Measurements from ENCODE around the gene KCNMA1.

The KCNMA1 gene

DNA sequence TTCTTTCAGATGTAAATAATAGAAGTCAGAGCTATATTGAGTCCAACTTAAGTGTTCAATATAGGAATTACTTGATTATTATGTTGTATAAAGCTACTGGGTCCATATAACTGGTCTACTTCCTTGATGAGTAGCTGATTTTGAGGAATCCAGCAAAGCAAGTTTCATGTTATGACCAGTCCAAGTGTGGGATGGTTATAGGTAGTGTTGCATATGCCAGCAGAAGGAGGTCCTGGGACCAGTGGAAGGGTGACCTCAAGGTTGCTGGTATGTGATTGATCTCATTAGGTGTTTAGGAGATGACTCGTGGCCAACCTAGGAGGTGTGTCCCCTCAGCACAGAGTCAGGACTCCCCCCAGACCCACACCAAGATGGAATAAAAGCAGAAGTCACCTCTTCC is 551.5 kb downstream of the KCNMA1 start:
- no peak for DNase-seq

DNA sequence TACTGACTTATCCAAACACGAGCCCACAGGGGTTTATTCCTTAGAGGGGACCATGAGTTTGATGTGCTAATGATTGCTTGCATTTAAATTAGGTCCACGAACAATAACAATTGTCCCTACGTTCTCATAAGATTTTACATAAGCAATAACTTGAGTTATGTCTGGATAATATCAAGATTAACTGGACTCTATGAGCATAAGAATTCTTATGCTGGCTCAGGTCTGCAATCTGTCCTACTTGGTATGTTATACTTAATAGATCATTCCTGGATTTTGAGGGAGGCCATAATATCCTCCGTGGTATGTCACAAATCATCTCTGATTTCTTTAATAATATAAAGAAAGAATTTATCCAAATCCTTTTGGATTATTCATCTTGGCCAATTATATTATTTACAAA is 552.3 kb downstream of the KCNMA1 start:
- DNase-seq, result no peak

DNA sequence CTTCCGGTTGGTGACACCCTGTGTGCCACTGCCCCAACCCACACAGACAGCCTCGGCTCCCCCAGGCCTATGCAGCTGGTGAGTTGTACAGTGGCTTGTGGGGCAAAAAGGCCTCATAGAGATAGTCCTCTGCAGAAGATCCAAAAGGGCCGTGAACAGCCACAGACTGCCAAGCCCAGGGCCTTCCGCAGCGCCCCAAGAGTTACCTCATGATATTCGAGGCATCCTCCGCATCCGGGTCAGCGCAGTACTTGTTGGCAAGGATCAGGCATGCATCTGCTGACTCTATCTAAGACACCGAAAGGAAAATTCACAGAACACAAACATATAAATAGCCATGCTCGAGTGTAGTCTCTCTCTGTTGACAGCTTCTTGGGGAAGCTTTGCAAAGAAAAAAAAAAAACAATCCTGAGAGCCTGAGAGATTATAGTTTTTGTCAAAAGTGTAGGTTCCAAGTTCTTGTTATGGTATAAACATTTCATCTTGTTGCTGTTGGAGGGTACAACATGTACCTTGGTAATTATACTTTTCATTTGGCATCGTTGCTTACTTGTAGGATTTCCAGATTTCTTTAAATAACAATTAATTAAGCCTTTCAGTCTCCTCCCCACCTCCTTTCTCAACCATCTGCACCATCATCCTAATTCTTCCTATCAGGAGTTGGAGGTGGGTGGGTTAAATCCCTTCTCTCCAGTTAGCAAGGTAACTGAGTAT is 553.0 kb downstream of the KCNMA1 start:
- DNase-seq, result no peak

DNA sequence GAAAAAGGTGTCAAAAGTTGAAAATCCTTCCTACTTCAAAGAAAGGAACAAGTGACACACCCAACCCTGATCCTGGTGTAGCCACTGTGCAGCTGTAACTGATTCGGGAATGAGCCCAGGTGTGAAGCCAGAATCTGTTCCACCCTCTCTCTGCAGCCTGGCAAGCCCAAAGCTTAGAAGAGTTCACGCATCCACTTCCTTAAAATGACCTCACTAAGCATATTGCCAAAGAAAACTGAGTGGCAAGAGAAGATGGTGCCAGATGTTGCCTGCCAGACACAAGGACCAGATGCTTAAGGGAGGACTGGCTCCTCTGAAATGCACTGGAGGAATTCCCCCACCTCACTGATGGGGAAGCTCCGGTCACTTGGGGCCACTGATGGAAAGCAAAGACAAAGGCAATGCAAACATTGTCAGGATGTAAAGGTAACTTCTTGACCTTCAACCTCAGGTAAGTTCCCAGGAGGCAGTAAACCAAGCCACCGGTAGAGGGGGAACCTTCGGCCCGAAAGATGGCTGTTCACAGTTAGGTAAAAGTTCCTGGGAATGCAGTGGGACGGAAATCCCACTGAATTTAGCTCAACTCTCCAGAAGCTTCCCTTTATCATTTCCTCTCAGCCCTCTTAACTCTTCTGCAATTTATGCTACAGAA is 554.9 kb downstream of the KCNMA1 start:
- DNase-seq, result no peak

DNA sequence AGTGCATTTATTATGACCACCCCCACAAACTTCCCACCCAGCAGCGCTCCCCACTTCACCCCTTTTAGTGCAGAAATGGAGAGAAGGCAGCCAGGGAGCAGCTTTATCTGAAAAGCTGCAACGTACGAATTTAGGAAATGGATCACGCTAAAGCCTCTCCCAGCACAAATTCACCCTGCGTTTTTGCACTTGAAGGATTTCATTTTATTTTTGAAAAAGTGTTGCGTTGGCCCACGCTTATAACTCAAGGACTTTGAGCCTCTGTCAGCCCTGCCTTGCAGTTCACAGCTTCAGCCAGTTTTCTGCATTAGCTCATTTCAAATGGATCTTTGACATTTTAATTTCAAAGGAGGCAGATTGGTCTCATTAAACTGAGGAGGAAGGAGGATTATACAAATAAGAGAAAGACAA is 556.1 kb downstream of the KCNMA1 start:
- DNase-seq, result no peak

DNA sequence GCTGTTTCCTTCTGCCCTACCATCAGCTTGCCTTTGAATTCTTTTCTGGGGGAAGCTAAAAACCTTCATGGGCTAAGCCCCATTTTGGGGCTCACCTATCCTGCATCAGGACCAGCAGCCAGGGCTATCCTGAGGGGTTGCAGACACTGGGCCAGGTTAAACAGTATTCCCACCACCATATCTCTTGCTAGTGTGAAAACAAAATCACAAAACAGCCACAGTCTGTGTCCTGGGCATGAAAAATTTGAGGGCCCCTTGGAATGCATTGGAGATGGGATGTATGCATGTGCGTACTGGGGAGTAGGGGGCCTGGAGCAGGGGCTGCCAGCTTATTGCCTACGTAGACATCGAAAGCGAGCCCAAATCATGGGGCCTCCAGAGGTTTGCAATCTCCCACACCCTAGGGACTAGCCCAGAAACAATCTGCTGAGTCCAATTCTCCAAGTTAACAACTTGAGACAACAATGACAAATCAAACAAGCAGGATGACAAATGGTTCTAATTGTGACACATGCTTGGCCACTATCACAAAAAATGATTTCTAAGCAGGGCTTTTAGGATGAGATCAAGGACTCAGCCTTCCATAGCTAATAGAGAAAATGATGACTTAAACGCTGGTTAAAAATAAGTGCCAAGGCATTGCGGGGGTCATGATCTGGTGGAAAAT is 557.1 kb downstream of the KCNMA1 start:
- no peak for DNase-seq

DNA sequence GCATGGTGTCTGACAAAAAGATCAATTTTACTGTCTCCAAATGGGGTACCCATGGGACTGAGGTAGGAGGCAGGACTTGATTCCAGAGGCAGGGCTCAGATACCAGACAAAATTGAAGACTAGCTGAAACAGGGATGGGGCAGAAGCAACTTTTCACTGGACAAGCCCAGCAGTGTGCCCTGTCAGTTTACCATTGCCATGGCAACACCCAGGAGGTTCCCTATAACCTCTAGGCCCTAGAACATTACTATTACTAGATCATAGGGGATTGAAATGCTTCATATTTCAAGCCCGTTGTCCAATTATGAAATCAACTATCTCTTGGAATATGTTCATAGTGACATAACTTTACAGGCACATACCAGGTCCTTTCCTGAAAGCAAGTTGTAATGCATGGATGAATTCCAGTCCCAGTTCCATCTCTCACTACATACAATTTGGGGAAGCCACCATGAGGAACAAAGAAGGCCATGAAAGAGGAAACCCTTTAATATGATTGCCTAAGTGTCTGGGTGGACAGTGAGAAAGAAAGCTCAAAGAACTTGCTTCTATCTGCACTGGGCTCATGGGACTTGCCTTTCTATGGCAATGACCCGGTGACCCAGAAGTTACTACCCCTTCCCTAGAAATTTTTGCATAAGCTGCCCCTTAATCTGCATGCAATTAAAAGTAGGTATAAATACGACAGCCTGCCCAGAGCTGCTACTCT is 557.9 kb downstream of the KCNMA1 start:
- no peak for DNase-seq

DNA sequence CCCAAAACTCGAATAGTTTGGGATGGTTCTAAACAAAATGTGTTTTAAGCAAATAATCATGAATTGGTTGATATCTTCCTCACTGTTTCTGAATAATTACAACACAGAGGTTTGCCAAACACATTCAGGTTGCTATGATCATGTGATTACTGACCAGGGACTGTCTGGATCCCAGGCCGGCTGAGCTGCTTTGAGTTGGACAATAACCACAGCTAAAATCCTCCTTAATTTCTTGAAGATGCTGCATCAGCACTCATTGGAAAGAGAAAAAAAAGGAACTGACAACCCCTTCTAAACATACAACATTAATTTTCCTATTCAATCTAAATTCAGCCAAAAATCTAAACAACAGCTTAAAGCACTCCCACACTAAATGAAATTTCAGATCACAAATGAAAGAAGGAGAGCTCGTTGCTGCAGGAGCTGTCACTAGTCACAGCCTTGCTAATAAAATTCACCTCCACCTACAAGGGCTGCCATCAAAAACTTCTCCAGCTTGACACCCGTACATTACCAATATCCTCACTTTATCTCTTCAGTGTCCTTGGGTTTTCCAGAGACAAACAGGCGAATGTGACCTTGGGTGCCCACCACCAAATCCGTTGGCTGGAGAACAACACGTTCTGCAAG is 560.2 kb downstream of the KCNMA1 start:
- no peak for DNase-seq

DNA sequence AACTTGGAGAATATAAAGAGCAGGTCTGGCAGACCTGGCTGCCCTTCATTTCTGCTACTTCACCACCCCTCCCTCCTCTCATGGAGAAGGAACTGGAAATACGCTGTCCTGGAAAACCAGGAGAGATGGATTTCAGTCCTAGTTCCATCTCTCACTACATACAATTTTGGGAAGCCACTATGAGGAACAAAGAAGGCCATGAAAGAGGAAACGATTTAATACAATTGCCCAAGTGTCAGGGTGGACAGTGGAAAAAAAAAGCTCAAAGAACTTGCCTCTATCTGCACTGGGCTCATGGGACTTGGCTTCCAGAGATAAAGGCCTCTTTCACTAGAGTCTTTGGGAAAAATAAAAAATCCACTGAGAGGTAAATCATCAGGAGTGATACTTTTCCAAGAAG is 561.7 kb downstream of the KCNMA1 start:
- DNase-seq, result no peak

DNA sequence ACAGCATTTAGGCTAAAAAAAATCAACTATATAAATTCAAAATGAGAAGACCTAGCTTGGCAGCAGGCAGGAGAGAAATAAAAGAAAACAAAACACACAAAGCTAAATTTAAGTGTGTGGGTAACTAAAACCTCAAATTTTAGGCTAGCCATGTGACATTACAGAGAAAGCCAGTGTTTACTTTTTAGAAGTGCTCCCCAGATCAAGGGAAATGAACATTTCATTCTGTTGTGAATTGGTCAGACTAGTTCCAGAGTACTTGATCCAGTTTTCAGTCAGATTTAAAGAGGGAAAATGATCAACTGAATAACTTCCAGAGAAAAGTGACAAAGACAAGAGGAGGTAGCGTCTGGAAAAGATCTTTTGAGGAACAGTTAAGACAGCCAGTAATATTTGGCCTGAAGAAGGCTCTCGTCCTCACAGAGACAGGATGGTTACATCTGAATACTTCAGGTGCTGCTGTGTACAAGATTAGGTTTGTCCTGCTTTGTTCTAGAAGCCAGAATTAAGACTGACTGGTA is 563.4 kb downstream of the KCNMA1 start:
- no peak for DNase-seq

DNA sequence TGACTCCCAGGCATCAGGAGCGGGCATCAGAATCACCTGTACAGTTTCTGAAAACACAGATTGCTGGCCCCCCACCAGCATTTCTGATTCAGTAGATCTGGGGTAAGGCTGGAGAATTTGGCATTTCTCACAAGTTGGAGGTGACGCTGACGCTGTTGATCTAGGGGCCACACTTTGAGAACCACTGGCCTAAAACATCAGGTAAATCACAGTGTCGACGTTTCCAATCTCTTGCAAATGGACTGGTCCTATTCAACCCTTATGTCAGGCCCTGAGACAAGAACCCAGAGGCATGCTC is 564.0 kb downstream of the KCNMA1 start:
- DNase-seq, result no peak

DNA sequence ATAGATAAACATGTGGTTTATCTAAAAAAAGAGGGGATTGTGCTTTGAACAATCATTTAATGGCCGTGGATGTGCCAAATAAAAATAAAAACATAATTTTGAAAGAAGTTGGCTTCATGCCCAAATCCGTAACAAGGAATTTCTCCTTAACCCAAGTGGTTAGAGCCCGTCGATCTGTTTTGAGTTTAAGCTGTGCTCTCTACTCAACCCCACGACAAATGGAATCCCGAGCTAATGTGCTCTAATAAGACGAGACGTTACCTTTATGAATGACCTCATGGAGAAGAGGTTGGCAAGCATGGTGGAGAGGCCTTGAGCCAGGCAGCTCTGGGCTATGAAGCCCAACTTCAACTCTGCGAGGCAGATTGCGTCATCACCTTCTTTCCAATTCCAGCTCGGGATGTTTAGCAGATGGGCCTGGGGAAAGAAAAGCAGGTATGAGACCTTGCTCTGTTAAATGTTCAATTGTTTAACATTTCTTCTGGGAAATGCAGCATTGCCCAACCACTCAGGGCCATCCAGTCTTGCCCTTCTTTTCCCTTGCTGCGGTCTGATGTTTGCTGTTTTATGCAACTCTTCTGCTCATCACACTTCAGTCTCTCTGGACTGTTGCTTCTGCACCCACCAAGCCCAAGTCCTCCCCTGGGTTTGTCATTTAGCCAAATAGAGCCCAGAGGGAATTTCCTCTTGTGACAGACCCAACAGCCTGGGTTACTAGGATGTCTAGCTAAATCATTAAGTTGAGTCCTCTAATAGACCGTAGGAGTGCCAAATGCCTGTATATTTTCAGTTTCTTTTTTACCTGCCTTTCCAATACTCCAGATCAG is 564.6 kb downstream of the KCNMA1 start:
- no peak for DNase-seq

DNA sequence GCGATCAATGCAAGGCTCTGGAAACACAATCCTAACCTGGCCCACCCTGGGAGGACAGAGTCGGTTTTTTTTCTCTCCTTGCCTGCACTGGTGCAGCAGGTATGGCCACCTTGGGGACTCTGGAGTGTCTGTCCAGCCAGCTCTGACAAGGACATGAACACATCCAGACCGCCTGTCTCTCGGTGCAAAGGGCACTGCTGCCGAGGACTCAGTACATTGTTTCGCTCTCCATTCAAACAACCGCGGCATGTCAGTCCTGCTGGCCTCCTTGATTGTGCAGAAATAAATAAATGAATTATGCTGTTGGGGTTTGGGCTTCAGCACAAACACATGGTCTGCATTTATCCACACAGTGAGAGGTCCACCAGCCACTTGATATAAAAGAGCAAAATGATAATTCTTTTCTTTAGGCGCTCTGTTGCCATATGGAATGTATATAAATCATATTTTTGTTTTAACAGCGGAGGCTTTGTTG is 565.2 kb downstream of the KCNMA1 start:
- DNase-seq, result no peak

DNA sequence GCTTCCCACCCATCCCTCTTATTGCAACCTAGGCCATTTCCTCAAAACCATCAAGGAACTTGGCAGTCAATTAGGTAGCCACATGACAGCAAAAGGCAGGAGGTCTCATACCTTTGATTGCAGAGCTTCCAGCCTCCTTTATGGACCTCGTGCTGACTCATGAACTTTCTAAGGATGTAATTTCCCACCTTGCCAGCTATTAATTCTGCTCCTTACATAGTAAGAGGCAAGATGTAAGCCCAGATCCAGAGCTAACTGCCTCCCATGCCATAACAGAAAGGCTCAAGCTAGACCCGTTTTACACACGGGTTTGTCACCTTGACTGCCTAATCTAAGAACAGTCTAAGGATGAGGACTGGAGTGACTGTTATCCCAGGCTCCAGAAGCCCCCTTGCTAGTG is 565.7 kb downstream of the KCNMA1 start:
- no peak for DNase-seq

DNA sequence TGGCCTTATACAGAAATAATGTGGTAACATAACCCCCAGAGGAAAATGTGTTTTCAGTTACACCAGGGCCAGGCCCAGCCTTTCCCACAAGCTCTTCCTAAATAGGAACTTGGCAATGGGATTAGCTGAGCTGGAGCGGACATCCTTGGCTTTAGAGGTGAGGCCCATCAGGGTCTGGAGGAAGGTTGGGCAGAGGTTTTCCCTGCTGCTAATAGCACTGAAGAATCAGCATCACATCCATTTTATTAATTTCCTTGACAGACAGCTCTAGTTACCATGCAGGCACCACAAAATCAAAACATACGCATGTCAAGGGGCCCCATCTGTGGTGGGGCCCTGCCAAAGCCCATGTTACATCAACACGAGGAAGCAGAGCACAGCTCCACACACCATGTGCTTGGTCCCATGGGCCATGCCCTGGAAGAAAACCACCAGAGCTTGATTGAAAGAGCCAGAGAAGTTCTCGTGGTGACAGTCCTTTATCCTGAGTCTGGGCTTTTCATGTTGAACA is 566.6 kb downstream of the KCNMA1 start:
- DNase-seq, result no peak

DNA sequence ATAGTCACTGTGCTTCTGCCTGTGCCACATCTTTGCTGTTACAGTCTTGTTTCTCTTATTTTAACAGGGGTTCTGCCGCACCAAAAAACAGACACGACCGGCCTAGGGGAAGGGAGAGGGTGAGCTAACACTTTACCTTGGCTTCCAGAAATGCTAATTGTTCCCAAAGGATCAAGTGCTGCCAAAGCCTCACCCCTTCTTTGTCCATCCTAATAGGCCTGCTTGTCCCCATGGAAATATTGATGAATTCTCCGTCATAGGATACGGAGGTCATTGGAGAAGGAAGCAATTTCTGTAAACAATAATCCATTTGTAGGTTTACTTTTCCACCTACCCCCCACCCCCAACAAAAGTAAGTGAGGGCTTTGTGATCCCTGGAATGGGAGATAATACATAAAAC is 567.3 kb downstream of the KCNMA1 start:
- DNase-seq, result no peak

DNA sequence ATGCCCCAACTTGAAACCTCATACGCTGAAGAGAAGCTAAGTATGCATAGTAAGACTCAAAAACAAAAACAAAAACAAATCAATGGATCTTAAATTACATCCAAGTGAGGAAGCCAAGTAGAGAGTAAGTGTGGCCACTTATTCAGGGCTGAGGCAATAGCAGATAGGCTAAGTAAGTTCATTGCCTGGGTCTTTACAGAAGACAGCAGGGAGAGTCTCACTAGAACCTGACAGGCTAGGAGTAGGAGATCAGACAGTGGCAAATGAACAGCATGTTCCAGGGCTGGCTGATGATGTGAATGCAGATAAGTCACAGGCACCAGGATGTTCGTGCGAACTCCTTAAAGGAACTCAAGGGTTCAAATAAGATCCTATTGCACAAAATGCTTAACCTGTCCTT is 568.6 kb downstream of the KCNMA1 start:
- no peak for DNase-seq

DNA sequence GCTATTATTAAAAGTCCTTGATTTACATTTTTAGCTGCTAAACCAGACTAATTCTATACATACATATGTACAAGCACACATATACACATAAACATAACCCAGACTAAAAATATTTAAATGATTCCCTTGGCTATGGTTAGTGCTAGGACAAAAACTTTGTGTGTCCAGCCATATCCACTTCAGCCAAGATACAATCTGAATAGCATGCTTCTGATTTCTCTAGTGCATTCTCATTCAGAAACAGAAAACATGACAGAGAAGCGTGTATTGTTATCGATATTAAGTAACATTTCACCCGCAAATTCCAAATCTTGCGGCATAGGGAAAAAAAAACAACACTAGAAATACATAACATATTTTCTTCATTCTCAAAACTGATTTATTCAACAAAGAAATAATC is 569.3 kb downstream of the KCNMA1 start:
- DNase-seq, result no peak

DNA sequence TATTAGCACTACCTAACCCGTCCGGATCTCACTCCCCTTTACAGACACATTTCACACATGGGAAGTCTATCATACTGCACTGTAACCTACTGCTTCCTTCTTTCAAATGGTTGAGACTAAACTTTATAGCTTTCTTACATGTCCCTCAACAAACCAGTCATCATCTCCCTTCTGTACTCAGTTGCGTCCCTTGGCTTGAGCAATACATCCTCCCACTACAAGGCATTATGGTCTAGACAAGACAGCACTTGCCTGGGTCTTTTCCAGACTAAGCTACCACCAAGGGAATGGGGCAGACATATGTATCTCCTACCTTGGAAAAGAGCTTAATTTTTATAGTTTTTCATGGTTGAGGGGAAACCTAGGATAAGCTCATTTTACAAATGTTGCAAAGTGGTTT is 575.2 kb downstream of the KCNMA1 start:
- DNase-seq, result no peak

DNA sequence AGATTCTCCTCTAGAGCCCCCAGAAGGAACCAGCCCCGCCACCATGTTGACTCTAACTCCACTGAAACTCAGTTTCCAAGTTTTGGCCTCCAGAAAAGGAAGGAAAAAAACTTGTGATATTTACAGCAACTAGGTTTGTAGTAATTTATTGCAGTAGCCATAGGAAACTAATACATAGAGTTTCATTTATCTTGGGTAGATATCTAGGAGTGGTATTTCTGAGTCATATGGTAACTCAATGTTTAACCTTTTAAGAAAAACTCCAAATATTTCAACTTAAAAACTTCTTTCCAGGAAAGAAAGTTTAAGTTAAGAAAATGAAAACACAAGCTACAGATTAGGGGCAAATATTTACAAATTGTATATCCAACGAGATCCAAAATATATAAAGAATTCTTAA is 576.7 kb downstream of the KCNMA1 start:
- no peak for DNase-seq

DNA sequence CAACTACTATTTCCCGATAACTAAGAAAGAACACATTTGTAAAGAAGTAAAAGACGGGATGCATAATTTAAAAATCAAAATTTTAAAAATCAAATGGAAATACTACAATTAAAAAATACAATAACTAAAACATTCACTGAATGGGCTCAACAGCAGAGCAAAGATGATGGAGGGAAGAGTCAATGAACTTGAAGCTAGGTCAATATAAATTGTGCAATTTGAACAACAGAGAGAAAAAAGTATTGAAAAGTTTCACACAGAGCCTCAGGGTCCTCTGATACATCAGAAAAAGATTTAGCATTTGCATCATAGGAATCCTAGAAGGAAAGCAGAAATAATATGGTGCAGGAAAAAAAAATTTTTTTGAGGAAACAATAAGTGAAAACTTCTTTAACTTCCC is 581.0 kb downstream of the KCNMA1 start:
- no peak for DNase-seq

DNA sequence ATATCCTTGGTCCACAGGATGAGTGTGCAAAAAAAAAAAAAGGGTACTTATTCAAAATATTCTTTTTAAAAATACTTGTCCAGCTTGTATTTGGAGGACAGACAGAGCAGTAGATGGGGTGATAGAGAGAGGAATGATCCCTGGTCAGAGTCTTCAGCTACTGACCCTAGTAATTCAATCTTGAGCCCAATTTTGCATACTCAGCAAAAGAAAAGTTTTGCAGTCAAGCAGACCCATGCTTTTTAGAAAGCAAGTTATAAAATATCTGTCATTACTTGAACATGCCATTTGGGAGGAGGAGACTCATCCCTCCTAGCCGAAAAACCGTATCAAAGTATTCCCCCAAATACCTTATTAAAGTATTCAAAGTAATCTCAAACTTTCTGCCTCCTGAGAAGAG is 585.0 kb downstream of the KCNMA1 start:
- no peak for DNase-seq

Measured in NCI-H1694 treated with DMSO at 0.1 percent for 48 hours (cell line).